Activated CD4-positive, alpha-beta T cell treated with anti-CD3 and anti-CD28 coated beads, Interleukin-10, Interleukin-2, amounts not matched to agents 100 ng/mL and 50 ng/mL, durations not matched to agents 16 hours and 8 hours (primary cell): ENCODE results near the gene TPD52L1.

Experiments used
- DNase-seq: peaks from one replicate; pipeline ENCODE4 v3.0.0-alpha.2; 2020

Gene TPD52L1

GRCh38 chr6:125312478-125312877 lies 158.9 kb downstream of the TPD52L1 start:
- DNase-seq = no peak

GRCh38 chr6:125312950-125313349 lies 159.4 kb downstream of the TPD52L1 start:
- DNase-seq = no peak
